Effector memory CD8-positive, alpha-beta T cell (primary cell): ENCODE data around the gene SLAMF6.
A peak's percentile ranks its signal among the peaks of the same experiment; 100 is the strongest.
"Not testable (repeated sequence)": the region's sequence is repeated elsewhere in the genome, so short reads cannot be mapped to it uniquely, and the experiment has no call there.

ENCODE experiments used
- ATAC-seq: fragments of 150-1000 bp; cut with Tn5 transposase; replicated peaks from 2 replicates; pipeline ENCODE4 v1.10.0; 2021; ENCODE audit warnings: mild to moderate bottlenecking, moderate library complexity
- DNase-seq, 3 experiments: peaks; one replicate each; pipeline ENCODE4 v3.0.0; 2021
- H3K27ac Mint-ChIP-seq, 2 donors: one replicate each; pipeline ENCODE4 v1.8.0; 2022; ENCODE audit warnings: mild to moderate bottlenecking in 2 of 2, mixed read lengths in 2 of 2, moderate library complexity in 2 of 2
- H3K27me3 Mint-ChIP-seq, 2 donors: one replicate each; pipeline ENCODE4 v1.8.0; 2022; ENCODE audit warnings: mixed read lengths in 2 of 2
- H3K36me3 Mint-ChIP-seq: one replicate; pipeline ENCODE4 v1.8.0; 2022; ENCODE audit warnings: mild to moderate bottlenecking, moderate library complexity, mixed read lengths; ENCODE audit not compliant: insufficient read depth
- H3K4me1 Mint-ChIP-seq, 2 donors: one replicate each; pipeline ENCODE4 v1.8.0; 2022; ENCODE audit warnings: low read depth in 2 of 2, mixed read lengths in 2 of 2
- H3K4me3 Mint-ChIP-seq, 2 donors: one replicate each; pipeline ENCODE4 v1.8.0; 2022; ENCODE audit warnings: mild to moderate bottlenecking in 2 of 2, mixed read lengths in 2 of 2, moderate library complexity in 2 of 2
- H3K9me3 Mint-ChIP-seq, 2 donors: one replicate each; pipeline ENCODE4 v1.8.0; 2022; ENCODE audit warnings: mixed read lengths in 2 of 2

The SLAMF6 gene

DNA sequence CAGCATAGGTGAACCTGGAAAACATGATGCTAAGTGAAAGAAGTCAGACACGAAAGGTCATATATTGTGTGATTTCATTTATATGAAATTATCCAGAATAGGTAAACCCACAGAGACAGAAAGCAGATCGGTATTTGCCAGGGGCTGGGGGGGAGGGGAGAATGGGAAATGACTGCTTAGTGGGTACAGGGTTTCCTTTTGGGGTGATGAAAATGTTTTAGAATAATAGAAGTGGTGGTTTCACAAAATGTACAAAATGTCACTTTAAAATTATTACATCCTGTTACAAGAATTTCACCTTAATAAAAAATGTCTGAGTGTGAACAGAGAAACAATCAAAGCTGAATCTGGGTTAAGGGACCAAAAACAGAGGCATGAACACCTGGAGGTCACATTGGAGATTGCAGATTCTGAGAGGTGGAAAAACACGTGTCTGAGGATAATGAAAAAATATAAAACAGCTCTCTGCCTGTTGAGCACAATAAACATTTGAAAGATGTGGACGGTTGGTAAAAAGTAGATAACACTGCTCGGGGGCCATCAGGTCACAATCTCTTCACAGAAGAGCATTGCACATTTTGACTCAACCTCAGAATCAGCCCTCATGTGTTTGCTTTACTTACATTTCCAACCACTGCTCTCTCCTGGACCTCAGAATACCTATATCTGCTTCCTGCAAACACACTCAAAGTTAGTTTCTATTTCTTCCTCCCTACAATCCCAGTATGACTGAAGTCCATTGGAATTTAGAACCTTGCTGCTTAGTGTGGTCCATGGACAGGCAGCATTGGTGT, 3.2 kb downstream of the SLAMF6 start:
- ATAC-seq = peak; percentile 63
- DNase-seq = peak; percentile 18 to 30 (median 20)
- H3K4me3 Mint-ChIP-seq = peak overlapping the region; percentile 87 to 91
- H3K36me3 Mint-ChIP-seq = peaks cover 15% of the 10 kb centered on the region
- peak overlapping the region; percentile 41 to 91 for H3K27ac Mint-ChIP-seq
- H3K9me3 Mint-ChIP-seq = no peaks in the 10 kb centered on the region
- no peaks in the 10 kb centered on the region for H3K27me3 Mint-ChIP-seq
- H3K4me1 Mint-ChIP-seq = peaks cover 58 to 87% of the 10 kb centered on the region in 2 donors

DNA sequence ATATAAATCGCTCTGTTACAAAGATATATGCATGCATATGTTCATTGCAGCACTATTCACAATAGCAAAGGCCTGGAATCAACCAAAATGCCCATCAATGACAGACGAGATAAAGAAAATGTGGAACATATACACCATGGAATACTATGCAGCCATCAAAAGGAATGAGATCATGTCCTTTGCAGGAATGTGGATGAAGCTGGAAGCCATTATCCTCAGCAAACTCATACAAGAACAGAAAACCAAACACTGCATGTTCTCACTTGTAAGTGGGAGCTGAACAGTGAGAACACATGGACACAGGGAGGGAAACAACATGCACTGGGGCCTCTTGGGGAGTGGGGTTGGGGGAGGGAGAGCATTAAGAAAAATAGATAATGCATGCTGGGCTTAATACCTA, 5.5 kb downstream of the SLAMF6 start:
- peak overlapping the region; percentile 58 to 91 for H3K4me3 Mint-ChIP-seq
- not testable (repeated sequence) for H3K27me3 Mint-ChIP-seq, H3K27ac Mint-ChIP-seq, H3K9me3 Mint-ChIP-seq, DNase-seq, ATAC-seq
- H3K4me1 Mint-ChIP-seq = peaks cover 70 to 93% of the 10 kb centered on the region in 2 donors
- H3K36me3 Mint-ChIP-seq = peaks cover 15% of the 10 kb centered on the region

DNA sequence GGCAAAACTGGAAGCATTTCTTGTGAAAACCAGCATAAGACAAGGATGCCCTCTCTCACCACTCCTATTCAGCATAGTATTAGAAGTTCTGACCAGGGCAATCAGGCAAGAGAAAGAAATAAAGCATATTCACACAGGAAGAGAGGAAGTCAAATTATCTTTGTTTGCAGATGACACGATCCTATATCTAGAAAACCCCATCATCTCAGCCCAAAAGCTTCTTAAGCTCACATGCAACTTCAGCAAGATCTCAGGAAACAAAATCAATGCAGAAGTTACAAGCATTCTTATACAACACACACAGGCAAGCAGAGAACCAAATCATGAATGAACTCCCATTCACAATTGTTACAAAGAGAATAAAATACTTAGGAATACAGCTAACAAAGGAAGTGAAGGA, 7.1 kb downstream of the SLAMF6 start:
- ATAC-seq = not testable (repeated sequence)

DNA sequence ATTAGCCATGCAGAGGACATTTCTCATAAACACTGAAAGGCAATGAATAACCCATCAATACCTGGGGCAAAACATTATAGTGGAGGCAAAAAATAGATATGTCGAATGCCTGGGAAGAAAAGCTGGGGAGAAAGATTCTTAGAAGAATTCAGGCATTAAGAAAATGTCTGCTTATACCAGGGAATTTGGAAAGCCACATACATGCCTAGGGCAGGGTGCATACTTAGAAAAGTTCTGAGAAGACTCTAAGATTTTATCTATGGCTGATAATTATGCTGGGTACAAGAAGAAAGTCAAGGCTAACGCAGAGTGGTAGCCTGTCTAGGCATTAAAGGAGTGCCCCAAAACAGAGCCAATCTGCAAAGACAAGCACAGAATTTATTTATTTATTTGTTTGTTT, 18.4 kb downstream of the SLAMF6 start:
- Mint-ChIP-seq H3K36me3 (peaks cover 25% of the 10 kb centered on the region), H3K4me1 (peaks cover 37 to 64% of the 10 kb centered on the region in 2 donors)

More for the DNA sequence above, 7.1 kb downstream of the SLAMF6 start:
- H3K4me1 Mint-ChIP-seq = peaks cover 67 to 88% of the 10 kb centered on the region in 2 donors
- not testable (repeated sequence) for H3K27me3 Mint-ChIP-seq, DNase-seq, H3K9me3 Mint-ChIP-seq
- H3K4me3 Mint-ChIP-seq = peak overlapping the region; percentile 58 to 91
- peaks cover 15% of the 10 kb centered on the region for H3K36me3 Mint-ChIP-seq
- peak overlapping the region; percentile 45 to 66 for H3K27ac Mint-ChIP-seq

DNA sequence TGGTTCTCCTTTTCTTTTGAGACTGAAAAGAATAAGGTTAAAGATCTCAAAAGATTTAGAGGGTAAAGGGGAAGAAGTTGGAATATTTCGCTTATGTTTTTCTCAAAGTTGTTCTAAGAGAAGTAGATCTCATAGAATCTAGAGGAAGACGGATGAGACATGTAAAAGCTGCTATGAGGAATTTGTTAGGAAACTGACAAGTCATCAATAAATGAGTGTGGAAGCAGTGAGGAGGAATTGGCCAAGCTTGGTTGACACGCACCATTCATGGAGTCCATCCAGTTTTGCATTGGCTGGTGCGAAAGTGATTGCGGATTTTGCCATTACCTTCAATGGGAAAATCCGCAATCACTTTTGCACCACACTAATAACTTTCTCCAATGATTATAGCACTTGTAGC, 20.0 kb downstream of the SLAMF6 start:
- no peaks in the 10 kb centered on the region for H3K27me3 Mint-ChIP-seq
- ATAC-seq (no peak), DNase-seq (no peak)
- peaks cover 7 to 17% of the 10 kb centered on the region in 2 donors for H3K9me3 Mint-ChIP-seq
- peak overlapping the region; percentile 9 to 62 for H3K4me3 Mint-ChIP-seq
- H3K27ac Mint-ChIP-seq = peak overlapping the region; percentile 61 to 82
- H3K4me1 Mint-ChIP-seq = peaks cover 48 to 78% of the 10 kb centered on the region in 2 donors
- H3K36me3 Mint-ChIP-seq = peaks cover 22% of the 10 kb centered on the region

More for the DNA sequence above, 18.4 kb downstream of the SLAMF6 start:
- H3K4me3 Mint-ChIP-seq = peak overlapping the region; percentile 62 to 71
- peaks cover 7 to 17% of the 10 kb centered on the region in 2 donors for H3K9me3 Mint-ChIP-seq
- H3K27me3 Mint-ChIP-seq = no peaks in the 10 kb centered on the region
- H3K27ac Mint-ChIP-seq = peak overlapping the region; percentile 71 to 92
- DNase-seq (no peak), ATAC-seq (no peak)

DNA sequence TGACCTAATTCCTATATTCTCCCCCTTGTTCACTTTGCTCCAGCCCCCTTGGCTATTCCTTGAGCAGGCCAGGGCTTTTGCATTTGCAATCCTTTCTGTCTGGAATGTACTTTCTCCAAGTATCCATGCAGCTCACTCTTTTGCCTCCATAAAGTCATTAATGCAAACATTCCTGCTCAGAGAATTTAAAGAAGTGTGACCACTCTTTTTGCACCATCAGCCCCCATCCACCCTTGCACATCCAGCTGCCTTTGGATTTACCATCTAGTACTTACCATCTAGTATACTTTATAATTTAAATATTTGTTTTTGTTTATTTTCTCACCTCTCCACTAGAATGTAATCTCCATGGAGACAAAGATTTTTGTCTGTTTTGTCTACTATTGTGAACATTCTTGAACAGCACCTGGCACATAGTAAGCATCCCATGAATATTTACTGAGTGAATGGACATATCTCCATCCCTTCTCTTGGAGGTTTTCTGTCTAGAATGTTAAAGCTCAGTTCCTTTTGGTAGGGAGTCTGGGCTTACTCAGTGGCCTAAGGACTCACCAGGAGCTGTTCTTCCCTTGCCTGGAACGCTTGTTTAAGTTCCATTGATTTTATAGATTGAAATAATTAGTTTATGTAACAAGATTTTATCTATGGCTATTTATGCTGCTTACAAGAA, 22.6 kb downstream of the SLAMF6 start:
- Mint-ChIP-seq H3K27me3 (no peaks in the 10 kb centered on the region), H3K9me3 (peaks cover under 1% of the 10 kb centered on the region in 2 donors), H3K4me1 (peaks cover 47 to 84% of the 10 kb centered on the region in 2 donors), H3K4me3 (peak overlapping the region in 1 of 2 donors; percentile 62), H3K27ac (peak overlapping the region in 1 of 2 donors; percentile 82), H3K36me3 (peaks cover 29% of the 10 kb centered on the region)
- no peak for DNase-seq
- no peak for ATAC-seq

DNA sequence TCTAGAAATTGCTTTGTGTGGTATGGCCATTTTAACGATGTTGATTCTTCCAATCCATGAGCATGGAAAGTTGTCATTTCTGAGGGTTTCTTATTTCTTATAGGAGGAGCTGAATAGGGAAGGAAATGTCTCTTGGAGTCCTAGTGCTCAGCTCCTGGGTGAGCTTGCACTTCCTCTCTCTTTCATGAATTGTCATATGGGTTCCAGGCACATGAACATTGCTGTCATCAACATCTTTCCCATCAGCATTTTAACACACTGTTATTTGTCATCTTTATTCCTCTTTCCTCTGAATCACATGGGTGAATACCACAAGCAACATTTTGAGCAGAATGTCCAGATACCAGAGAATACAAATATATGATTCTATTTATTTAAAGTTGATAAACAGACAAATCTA, 23.4 kb downstream of the SLAMF6 start:
- Mint-ChIP-seq H3K36me3 (peaks cover 36% of the 10 kb centered on the region), H3K4me1 (peaks cover 47 to 83% of the 10 kb centered on the region in 2 donors), H3K27ac (peak overlapping the region in 1 of 2 donors; percentile 82), H3K27me3 (no peaks in the 10 kb centered on the region), H3K9me3 (no peaks in the 10 kb centered on the region), H3K4me3 (peak overlapping the region in 1 of 2 donors; percentile 56)
- ATAC-seq = no peak
- no peak for DNase-seq

DNA sequence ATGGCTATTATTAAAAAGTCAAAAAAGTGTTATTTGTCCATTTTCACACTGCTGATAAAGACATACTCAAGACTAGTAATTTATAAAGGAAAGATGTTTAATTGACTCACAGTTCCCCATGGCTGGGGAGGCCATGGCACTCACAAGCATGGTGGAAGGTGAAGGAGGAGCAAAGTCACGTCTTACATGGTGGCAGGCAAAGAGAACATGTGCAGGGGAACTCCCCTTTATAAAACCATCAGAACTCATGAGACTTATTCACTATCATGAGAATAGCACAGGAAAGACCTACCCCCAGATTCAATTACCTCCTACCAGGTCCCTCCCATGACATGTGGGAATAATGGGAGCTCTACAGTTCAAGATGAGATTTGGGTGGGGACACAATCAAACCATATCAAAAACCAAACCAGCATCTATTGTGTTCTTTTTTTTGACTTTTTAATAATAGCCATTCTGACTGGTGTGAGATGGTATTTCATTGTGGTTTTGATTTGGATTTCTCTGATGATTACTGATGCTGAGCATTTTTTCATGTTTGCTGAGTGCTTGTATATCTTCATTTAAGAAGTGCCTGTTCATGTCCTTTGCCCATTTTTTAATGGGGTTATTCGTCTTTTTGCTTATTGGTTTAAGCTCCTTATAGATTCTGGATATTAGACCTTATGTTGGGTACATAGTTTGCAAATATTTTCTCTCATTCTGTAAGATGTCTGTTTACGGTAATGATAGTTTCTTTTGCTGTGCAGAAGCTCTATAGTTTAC, 24.6 kb downstream of the SLAMF6 start:
- ATAC-seq, H3K9me3 Mint-ChIP-seq, DNase-seq, H3K27me3 Mint-ChIP-seq: not testable (repeated sequence)
- Mint-ChIP-seq H3K27ac (peak overlapping the region in 1 of 2 donors; percentile 82), H3K4me3 (peak overlapping the region in 1 of 2 donors; percentile 25), H3K36me3 (peaks cover 30% of the 10 kb centered on the region), H3K4me1 (peaks cover 44 to 76% of the 10 kb centered on the region in 2 donors)

DNA sequence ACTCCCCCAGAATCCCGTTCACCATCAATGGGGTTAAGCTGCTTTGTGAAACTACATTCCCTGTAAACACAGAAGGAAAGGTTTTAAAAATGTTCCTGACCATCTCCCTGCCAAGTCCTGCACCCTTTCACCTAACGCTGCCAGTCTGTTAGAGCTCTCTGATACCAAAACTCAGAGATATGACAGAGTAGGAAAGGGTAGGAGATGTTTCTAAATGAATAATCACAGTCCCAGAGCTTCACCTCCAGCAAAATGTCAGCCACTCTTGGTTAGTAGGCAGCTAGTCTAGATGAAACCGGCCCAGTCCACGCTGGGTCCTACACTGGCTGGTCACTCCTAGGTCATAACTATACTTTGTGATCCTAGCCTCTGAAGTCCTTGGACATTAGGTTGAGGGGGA, 26.7 kb downstream of the SLAMF6 start:
- Mint-ChIP-seq H3K36me3 (peaks cover 22% of the 10 kb centered on the region), H3K27me3 (no peaks in the 10 kb centered on the region), H3K9me3 (no peaks in the 10 kb centered on the region), H3K4me3 (no peak overlapping the region), H3K4me1 (peaks cover 26 to 56% of the 10 kb centered on the region in 2 donors), H3K27ac (peak overlapping the region in 1 of 2 donors; percentile 50)
- DNase-seq (no peak), ATAC-seq (no peak)

DNA sequence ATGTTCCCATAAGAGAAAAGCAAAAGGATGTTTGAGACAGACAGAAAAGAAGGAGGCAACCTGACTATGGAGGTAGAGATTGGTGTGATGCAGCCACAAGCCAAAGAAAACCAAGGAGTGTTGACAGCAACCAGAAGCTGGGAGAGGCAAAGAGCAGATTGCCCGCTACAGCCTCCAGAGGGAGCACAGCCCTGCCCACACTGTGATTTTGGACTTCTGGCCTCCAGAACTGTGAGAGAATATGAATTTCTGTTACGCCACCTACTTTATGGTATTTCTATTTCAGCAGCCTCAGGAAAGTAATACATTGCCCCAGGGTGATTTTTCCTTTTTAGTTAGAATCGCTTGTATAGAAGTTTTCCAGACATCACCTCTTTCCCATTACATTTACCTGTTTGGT, 28.4 kb downstream of the SLAMF6 start:
- Mint-ChIP-seq H3K9me3 (no peaks in the 10 kb centered on the region), H3K36me3 (peaks cover 31% of the 10 kb centered on the region), H3K4me1 (peaks cover 25 to 51% of the 10 kb centered on the region in 2 donors), H3K27me3 (no peaks in the 10 kb centered on the region), H3K4me3 (no peak overlapping the region), H3K27ac (no peak overlapping the region)
- DNase-seq = no peak
- ATAC-seq = no peak

DNA sequence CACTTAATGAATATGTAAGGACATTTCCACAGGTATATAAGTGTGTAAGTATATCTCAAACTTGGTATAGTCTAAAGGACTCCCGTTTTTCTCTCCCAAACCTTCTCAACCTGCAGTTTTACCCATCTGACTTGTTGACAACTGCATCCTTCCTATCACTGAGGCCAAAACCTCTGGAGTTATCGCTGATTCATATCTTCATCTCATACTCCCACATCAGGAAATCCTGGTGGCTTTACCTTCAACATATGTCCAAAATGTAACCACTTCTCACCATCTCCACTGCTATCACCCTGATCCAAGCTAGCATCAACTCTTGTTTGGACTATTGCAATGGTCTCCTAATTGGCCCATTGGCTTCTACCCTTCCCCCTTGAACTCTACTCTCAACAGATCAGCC, 30.4 kb downstream of the SLAMF6 start:
- Mint-ChIP-seq H3K36me3 (peaks cover 43% of the 10 kb centered on the region), H3K9me3 (no peaks in the 10 kb centered on the region), H3K27ac (no peak overlapping the region), H3K4me1 (peaks cover 22 to 47% of the 10 kb centered on the region in 2 donors), H3K4me3 (no peak overlapping the region), H3K27me3 (no peaks in the 10 kb centered on the region)
- no peak for DNase-seq
- no peak for ATAC-seq

DNA sequence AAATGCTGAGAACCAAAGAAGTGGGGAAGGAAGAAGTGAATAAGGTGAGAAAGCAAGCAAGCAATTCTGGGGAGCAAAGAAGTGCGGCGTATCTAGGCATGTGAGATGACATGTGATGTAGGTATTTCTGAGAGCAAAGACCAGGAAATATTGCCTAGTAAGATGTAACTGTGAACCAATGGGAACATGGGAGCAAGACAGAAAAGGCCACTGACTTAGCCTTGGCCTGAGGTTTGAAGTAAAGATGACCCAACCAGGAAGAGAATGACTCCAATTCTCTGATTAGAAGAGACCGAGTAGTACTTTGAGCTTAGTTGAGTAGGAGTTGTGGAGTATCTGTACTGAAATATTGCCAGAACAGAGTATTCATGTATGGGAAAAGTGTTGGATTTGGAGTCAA, 31.1 kb downstream of the SLAMF6 start:
- H3K4me3 Mint-ChIP-seq = no peak overlapping the region
- H3K27ac Mint-ChIP-seq = no peak overlapping the region
- H3K9me3 Mint-ChIP-seq = no peaks in the 10 kb centered on the region
- DNase-seq (no peak), ATAC-seq (no peak)
- H3K36me3 Mint-ChIP-seq = peaks cover 45% of the 10 kb centered on the region
- H3K4me1 Mint-ChIP-seq = peaks cover 20 to 42% of the 10 kb centered on the region in 2 donors
- H3K27me3 Mint-ChIP-seq = no peaks in the 10 kb centered on the region

DNA sequence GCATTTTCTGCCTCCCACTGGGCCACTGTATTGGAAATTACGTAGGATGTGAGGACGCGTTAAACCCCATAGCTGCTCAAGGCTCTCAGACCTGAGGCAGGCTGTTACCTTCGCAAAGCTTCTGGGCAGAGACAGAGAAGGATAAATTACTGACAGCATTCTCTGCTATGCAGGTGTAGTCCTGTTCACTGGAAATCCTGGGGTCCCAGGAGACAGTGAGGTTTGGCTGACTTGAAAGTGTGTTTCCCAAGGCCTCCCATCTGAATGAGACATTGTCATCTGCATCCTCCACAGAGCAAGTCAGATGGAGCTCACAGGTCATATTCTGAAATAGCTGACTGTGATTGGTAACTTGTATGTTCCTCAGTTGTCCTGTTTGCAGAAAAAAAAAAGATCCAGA, 32.0 kb downstream of the SLAMF6 start:
- Mint-ChIP-seq H3K27ac (no peak overlapping the region), H3K4me3 (no peak overlapping the region), H3K36me3 (peaks cover 53% of the 10 kb centered on the region), H3K9me3 (no peaks in the 10 kb centered on the region), H3K27me3 (no peaks in the 10 kb centered on the region), H3K4me1 (peaks cover 18 to 33% of the 10 kb centered on the region in 2 donors)
- ATAC-seq (no peak), DNase-seq (no peak)
